Heart left ventricle (tissue), 13 donors: ENCODE measurements around the gene PDYN.

Source experiments
- POLR2A ChIP-seq, 2 donors: fragments of 450-650 bp; IDR thresholded peaks; one replicate each; pipeline ENCODE4 v1.6.1; 2017; ENCODE audit warnings: antibody characterized with exemption in 2 of 2, mild to moderate bottlenecking in 2 of 2, moderate library complexity in 2 of 2
- TF ChIP-seq, protein P1 (sequence below), 12 donors: fragments of 200-600 bp; sonication (generic) in 4 of 12; IDR thresholded peaks; one replicate each; pipeline versions ENCODE4 v1.5.0 to v1.8.0; 2018 to 2022; ENCODE audit warnings: antibody characterized with exemption in 12 of 12, mild to moderate bottlenecking in 5 of 12
- donor health status: ischemic (EF 13 %, LVEDD 7.1; RV severe dilation, severe dysfunction).
- donor health status: DM: no; HTN: yes; CAD: no.
- donor health status: DM: no; HTN: no; CAD: no.
- donor health status: ischemic (EF 25% LVEDD 6.9; RV normal size, moderate dysfunction).
- donor health status: ischemic (EF 25% LVEDD 5.7; RV mildly dilated, moderate dysfunction).
- donor health status: ischemic (EF 35%, LVEDD 5.7; RV mildly dilated, moderate dysfunction).
- donor health status: nonischemic (EF 11% LVEDD 7.7; RV severe dilation, severe dysfunction).
- donor health status: DM: yes; HTN: yes; CAD: no.
- donor health status: PGD.
- donor health status: ischemic (EF 29% LVEDD 5.4; RV normal size, mild dysfunction).
- donor health status: nonischemic (EF 23%, LVEDD 6.1; RV moderate dilation, normal function).

- no peak for TF ChIP-seq POLR2A (IDR thresholded peaks at IDR 0.05)
- TF ChIP-seq, protein P1, sequence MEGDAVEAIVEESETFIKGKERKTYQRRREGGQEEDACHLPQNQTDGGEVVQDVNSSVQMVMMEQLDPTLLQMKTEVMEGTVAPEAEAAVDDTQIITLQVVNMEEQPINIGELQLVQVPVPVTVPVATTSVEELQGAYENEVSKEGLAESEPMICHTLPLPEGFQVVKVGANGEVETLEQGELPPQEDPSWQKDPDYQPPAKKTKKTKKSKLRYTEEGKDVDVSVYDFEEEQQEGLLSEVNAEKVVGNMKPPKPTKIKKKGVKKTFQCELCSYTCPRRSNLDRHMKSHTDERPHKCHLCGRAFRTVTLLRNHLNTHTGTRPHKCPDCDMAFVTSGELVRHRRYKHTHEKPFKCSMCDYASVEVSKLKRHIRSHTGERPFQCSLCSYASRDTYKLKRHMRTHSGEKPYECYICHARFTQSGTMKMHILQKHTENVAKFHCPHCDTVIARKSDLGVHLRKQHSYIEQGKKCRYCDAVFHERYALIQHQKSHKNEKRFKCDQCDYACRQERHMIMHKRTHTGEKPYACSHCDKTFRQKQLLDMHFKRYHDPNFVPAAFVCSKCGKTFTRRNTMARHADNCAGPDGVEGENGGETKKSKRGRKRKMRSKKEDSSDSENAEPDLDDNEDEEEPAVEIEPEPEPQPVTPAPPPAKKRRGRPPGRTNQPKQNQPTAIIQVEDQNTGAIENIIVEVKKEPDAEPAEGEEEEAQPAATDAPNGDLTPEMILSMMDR (IDR thresholded peaks at IDR 0.05) = no peak
Observed at GRCh38 chr20:2002365-2002764, 8.5 kb upstream of the PDYN start.
